ENCODE data around the gene KCNS1. TPM values are rescaled to one million over a fixed set of nuclear protein-coding genes. Genes with fewer than 3 reads are reported as not detected.

KCNS1 gene
- total RNA-seq, 1 experiment from 2014 or later = not detected

DNA sequence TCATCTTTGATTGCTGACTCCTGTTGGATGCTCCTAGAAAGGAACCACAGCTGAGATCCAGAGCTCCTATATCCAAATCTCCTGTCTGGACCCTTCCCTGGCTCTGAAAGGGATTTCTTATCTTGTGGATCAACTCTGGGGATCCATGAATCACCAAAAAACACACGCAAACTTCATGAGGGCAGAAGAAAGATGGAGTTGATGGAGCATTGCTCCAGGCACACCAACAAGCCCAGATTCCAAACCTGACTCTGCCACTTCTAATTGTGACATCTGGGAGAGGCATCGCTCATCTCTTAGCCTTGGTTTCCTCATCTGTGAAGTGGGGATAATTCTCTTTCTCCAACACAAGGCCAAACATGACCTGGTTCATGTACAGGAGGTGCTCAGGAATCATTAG, 6.7 kb downstream of the KCNS1 start:
- ATAC-seq (no peak), DNase-seq (no peak)
- no peak overlapping the region for H2AFZ ChIP-seq (ENCODE audit: low read length)
- H3K4me1 ChIP-seq (ENCODE audit: insufficient read depth, low read length) = peaks cover 2% of the 10 kb centered on the region
- no peak overlapping the region for H3K4me2 ChIP-seq (ENCODE audit: low read length)
- H3K27me3 ChIP-seq (ENCODE audit: low read length) = no peaks in the 10 kb centered on the region
- ChIA-PET CTCF (interaction anchor here (4.3 kb wide), 1 partner anchor 51 kb away, joined by 64 read pairs; no protein-coding TSS in a partner anchor), POLR2A (ENCODE audit: unreplicated experiment) (no interaction called here)
- no peaks in the 10 kb centered on the region for H3K79me2 ChIP-seq (ENCODE audit: low read length)
- intact Hi-C loops (cut with micrococcal nuclease) = loop anchor here (2.0 kb wide), 1 partner anchor 13 kb away; no protein-coding TSS in a partner anchor
- no peaks in the 10 kb centered on the region for H3K9me2 ChIP-seq (replicated peaks; ENCODE audit: low read length)
- H3F3A ChIP-seq (ENCODE audit: low read length, unreplicated experiment) = no peaks in the 10 kb centered on the region
- no peaks in the 10 kb centered on the region for H3K36me3 ChIP-seq (ENCODE audit: low read depth, low read length)
- no peak overlapping the region for H3K4me3 ChIP-seq (ENCODE audit: low read length)
- H4K20me1 ChIP-seq (ENCODE audit: low read length) = no peaks in the 10 kb centered on the region
- no peaks in the 10 kb centered on the region for H3K9me3 ChIP-seq (ENCODE audit: low read length)
- no TSS peak for BruUV-seq (replicated peaks)
- no peak overlapping the region for H3K27ac ChIP-seq (ENCODE audit: low read length)
- H3K9ac ChIP-seq (ENCODE audit: low read length) = no peak overlapping the region
- no peak for TF ChIP-seq EZH2phosphoT487 (IDR thresholded peaks at IDR 0.05; ENCODE audit: borderline replicate concordance, low read length)
- TF ChIP-seq, protein P1, sequence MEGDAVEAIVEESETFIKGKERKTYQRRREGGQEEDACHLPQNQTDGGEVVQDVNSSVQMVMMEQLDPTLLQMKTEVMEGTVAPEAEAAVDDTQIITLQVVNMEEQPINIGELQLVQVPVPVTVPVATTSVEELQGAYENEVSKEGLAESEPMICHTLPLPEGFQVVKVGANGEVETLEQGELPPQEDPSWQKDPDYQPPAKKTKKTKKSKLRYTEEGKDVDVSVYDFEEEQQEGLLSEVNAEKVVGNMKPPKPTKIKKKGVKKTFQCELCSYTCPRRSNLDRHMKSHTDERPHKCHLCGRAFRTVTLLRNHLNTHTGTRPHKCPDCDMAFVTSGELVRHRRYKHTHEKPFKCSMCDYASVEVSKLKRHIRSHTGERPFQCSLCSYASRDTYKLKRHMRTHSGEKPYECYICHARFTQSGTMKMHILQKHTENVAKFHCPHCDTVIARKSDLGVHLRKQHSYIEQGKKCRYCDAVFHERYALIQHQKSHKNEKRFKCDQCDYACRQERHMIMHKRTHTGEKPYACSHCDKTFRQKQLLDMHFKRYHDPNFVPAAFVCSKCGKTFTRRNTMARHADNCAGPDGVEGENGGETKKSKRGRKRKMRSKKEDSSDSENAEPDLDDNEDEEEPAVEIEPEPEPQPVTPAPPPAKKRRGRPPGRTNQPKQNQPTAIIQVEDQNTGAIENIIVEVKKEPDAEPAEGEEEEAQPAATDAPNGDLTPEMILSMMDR (conservative IDR thresholded peaks at IDR 0.05; ENCODE audit: low read depth, low read length) = no peak
- no peak for TF ChIP-seq EZH2 (IDR thresholded peaks at IDR 0.05; ENCODE audit: low read length, unreplicated experiment)

DNA sequence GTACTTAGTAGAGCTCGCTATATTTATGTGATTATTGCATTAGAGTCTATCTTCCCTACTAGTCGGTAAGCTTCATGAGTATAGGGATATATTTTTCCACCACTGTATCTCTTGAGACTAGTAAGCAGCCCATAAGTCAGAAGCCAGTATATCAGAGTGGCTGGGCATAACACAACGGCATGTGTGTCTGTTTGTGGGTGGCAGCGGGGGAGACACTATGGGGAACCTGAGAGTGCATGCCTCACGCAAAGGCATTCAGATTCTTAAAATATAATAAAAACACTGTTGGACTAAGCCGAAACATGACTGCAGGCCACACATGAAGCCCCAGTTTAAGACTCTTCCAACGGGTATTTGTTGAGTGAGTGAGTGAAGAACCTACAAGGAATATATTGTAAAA, 8.0 kb downstream of the KCNS1 start:
- Histone ChIP-seq H3K9ac (ENCODE audit: low read length) (no peak overlapping the region), H3K27ac (ENCODE audit: low read length) (no peak overlapping the region), H3K9me3 (ENCODE audit: low read length) (no peaks in the 10 kb centered on the region), H2AFZ (ENCODE audit: low read length) (no peak overlapping the region), H3K4me2 (ENCODE audit: low read length) (no peak overlapping the region), H3K4me1 (ENCODE audit: insufficient read depth, low read length) (peaks cover 14% of the 10 kb centered on the region), H3K36me3 (ENCODE audit: low read depth, low read length) (no peaks in the 10 kb centered on the region), H3K27me3 (ENCODE audit: low read length) (no peaks in the 10 kb centered on the region), H3F3A (ENCODE audit: low read length, unreplicated experiment) (peaks cover 2% of the 10 kb centered on the region), H4K20me1 (ENCODE audit: low read length) (no peaks in the 10 kb centered on the region), H3K79me2 (ENCODE audit: low read length) (no peaks in the 10 kb centered on the region), H3K9me2 (replicated peaks; ENCODE audit: low read length) (no peaks in the 10 kb centered on the region), H3K4me3 (ENCODE audit: low read length) (no peak overlapping the region)
- TF ChIP-seq, protein P1 (conservative IDR thresholded peaks at IDR 0.05; ENCODE audit: low read depth, low read length) = no peak
- TF ChIP-seq EZH2phosphoT487 (IDR thresholded peaks at IDR 0.05; ENCODE audit: borderline replicate concordance, low read length) (no peak), EZH2 (IDR thresholded peaks at IDR 0.05; ENCODE audit: low read length, unreplicated experiment) (no peak)
- intact Hi-C loops (cut with micrococcal nuclease) = no loop called here
- no peak for ATAC-seq
- ChIA-PET POLR2A (ENCODE audit: unreplicated experiment) (no interaction called here), CTCF (no interaction called here)
- no peak for DNase-seq
- no TSS peak for BruUV-seq (replicated peaks)

DNA sequence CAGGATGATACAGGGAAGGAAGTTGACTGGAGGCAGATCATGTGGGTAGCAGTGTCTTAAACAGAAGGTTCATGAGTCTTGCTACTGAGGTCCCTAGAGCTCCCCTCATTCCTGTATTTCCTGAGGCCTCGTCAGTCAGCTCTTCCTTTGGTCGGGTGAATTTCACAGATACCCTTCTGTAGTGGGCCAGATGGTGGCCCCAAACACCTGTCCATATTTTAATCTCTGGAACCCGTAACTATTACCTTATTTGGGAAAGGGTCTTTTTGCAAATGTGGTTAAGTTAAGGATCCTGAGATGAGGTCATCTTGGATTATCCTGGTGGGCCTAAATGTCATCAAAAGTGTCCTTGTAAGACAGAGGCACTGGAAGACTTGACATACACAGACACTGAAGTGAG, 9.6 kb downstream of the KCNS1 start:
- intact Hi-C loops (cut with micrococcal nuclease) = no loop called here
- no peaks in the 10 kb centered on the region for H3K36me3 ChIP-seq (ENCODE audit: low read depth, low read length)

More for the DNA sequence above, 9.6 kb downstream of the KCNS1 start:
- Histone ChIP-seq H3K27me3 (ENCODE audit: low read length) (no peaks in the 10 kb centered on the region), H3K9me3 (ENCODE audit: low read length) (no peaks in the 10 kb centered on the region), H4K20me1 (ENCODE audit: low read length) (no peaks in the 10 kb centered on the region), H3K9ac (ENCODE audit: low read length) (no peak overlapping the region), H3K79me2 (ENCODE audit: low read length) (no peaks in the 10 kb centered on the region), H3F3A (ENCODE audit: low read length, unreplicated experiment) (peaks cover 9% of the 10 kb centered on the region), H3K9me2 (replicated peaks; ENCODE audit: low read length) (no peaks in the 10 kb centered on the region), H3K27ac (ENCODE audit: low read length) (no peak overlapping the region), H3K4me2 (ENCODE audit: low read length) (no peak overlapping the region), H3K4me3 (ENCODE audit: low read length) (no peak overlapping the region), H3K4me1 (ENCODE audit: insufficient read depth, low read length) (peaks cover 28% of the 10 kb centered on the region), H2AFZ (ENCODE audit: low read length) (no peak overlapping the region)
- no peak for TF ChIP-seq EZH2 (IDR thresholded peaks at IDR 0.05; ENCODE audit: low read length, unreplicated experiment)
- TF ChIP-seq, protein P1 (conservative IDR thresholded peaks at IDR 0.05; ENCODE audit: low read depth, low read length) = no peak
- no peak for TF ChIP-seq EZH2phosphoT487 (IDR thresholded peaks at IDR 0.05; ENCODE audit: borderline replicate concordance, low read length)
- DNase-seq (no peak), ATAC-seq (no peak)
- ChIA-PET CTCF (interaction anchor here (0.5 kb wide), 1 partner anchor 124 kb away, joined by 5 read pairs; no protein-coding TSS in a partner anchor), POLR2A (ENCODE audit: unreplicated experiment) (no interaction called here)
- BruUV-seq (replicated peaks) = no TSS peak
